GM19023 (cell line): ENCODE data around the gene OR5AU1.

Experiments
- ATAC-seq: cut with Tn5 transposase; IDR thresholded peaks from one replicate; pipeline ENCODE4 v1.9.1; 2021; ENCODE audit warnings: mild to moderate bottlenecking, moderate library complexity; ENCODE audit not compliant: unreplicated experiment

Gene OR5AU1

DNA sequence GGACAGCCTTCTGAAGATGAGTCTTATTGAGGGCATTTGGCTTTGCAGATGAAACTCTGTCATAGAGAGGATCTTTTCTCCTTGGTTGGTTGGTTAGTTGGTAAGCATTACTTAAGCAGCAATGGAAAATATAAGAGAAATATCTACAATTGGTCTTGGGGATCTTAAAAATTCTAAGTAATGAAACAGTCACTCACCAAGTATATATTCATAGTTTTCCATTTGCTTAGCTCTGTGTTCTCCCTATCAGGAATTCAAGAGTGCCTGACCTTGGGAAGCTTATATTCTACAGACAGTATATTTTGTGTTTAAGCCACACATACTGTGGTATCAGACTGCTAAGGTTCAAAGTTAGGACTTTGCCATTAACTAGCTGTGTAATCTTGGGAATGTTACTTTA lies at the start of gene OR5AU1:
Gene OR5AU1, minus strand, starts transcription at position 101 of the 400 bp plus-strand sequence. CDS start 191 bp downstream, outside the sequence.
- no peak for ATAC-seq

DNA sequence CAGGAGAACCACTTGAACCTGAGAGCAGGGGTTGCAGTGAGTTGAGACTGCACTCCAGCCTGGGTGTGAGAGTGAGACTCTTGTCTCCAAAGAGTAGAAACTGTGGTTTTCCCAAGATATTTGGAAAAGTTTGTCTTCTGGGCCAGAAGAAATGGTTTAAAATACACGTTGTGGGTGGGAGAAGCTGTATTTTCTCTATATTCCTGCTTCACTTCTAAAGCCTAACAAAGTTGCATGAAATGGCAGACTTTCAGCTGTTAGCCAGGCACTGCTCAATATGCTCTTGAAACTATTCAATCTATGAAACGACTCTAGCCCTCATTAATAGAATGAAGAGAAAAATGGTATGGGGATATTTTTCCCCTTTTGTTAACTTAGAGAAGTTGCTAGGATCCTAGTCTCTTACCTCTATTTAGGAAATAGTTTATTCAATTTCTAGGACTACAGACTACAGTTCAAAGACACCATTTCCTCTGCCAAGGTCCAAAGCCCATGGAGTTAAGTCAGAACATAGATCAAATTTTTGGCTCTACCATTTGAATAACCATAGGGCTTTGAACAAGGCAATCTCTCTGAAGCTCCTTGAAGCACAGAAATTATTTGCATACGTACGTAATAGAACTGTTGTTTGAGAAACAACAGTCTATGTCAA lies 49.3 kb upstream of the OR5AU1 start:
- ATAC-seq, result no peak

DNA sequence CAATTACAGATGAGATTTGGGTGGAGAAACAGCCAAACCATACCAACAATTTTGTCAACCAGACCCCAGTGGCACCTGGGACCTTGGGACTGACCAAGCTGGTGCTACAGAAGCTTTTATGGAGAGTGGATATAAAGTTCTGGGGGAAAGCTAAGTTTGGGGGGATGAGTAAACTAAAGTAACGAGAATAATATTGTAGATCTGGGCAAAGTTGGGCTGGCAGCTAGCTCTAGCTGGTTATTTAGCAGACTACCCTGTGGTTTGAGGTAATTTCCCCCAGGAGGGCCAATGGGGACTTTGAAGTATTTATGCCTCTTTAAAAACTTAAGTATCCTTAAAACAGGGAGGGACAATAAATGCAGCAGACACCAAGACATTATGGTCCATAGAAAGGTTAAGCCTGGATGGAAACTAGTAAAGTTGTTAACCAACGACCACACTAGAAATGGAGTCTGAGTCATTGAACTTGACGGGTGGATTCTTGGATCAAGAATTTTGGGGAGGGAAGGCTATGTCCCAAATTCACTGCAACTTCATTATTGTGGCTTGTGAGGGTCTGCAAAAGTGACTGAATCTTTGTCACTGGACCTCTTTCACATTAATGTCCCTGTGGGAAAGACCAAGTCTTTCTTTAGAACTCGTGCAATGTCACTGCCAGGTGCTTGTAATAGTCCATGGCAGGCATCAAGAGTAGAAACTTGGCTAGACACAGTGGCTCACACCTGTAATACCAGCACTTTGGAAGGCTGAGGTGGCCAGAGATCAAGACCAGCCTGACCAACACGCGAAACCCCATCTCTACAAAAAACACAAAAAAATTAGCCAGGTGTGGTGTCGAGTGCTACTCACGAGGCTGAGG lies 48.5 kb upstream of the OR5AU1 start:
- no peak for ATAC-seq

DNA sequence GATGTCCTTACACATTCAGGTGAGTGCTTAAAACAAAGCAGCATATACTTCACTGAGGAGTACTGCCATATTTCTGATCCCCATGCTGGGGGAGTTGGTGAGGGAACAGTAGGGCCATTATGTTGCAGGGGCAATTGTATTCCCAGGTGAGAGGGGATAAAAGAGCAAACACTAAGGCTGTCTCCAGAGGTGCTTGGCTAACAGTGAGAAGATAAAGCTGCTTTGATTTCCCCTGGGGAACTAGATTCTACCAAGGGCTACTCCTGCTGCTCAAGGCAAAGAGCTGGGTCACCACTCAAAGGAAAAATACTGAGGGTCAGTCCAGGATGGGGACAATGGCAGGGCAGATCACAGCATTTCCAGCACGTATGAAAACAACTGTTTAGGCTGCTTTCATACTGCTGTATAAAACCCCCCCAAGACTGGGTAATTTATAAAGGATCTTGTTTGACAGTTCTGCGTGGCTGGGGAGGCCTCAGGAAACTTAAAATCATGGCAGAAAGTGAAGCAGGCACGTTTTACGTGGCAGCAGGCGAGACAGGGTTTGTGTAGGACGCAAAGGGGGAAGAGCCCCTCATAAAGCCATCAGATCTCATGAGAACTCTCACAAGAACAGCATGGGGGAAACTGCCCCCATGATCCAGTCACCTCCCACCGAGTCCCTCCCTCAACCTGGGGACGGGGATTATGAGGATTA lies 47.8 kb upstream of the OR5AU1 start:
- ATAC-seq, result no peak

DNA sequence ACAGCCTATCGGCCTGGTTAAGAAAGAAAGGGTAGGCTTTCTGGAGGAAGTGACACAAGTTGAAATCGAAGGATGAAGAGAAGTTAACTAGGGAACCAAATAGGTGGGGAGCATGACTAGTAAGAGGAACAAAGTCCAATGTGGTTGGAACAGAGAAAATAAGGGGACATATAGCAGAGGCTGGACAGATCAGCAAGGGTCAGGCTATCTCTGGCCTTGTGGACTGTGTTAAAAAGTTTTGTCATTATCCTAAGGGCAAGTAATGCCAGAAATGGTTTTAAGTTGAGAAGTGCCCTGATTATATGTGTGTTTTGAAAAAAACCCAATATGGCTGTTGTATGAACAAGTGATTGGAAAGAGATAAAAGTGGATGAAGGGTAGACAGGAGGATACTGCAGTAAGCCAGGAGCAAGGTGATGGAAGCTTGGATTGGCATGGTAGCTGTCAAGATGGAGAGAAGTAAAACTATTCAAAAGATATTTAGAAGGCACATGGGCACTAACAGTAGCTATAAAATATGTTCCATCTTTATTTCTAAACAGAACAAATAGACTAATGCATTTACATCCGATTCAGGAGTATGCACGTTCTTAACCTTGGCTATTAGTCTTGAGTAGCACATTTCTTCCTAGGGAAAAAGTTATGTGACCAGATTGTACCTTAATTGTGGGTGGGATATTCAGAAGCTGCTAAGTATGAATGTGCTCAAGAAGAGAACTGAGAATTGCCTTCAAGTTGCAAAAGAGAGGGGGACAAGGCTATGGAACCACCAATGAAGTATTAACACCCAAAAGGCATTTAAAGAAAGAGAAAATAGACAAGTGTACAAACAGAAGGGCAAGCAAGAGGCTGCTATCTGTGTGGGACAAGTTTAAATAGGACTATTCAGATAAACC lies 46.8 kb upstream of the OR5AU1 start:
- ATAC-seq, result no peak

DNA sequence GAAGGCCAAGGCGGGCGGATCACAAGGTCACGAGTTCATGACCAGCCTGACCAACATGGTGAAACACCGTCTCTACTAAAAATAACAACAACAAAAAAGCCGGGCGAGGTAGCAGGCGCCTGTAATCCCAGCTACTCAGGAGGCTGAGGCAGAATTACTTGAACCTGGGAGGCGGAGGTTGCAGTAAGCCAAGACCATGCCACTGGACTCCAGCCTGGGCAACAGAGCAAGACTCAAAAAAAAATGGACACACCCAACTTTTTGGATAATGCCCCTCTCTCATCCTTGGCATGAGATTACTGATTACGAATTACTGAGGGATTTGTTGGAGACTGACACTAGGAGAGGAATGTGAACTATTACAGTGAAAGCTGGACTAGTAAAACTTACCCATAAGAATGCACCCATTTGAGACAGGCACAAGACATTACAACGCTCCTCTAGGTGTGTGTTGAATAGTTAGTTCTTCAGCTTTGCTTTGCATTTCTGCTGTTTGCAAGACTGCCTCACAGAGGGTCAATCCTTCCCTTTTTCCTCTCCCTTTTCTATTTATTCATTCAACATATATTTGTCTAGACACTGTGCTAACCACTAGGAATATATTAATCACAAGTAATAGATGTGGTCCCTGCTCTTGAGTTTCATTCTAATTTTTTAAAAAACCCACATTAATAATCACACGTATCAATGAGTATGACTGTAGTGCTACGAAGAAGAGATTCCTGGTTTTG lies 46.0 kb upstream of the OR5AU1 start:
- ATAC-seq, result no peak

DNA sequence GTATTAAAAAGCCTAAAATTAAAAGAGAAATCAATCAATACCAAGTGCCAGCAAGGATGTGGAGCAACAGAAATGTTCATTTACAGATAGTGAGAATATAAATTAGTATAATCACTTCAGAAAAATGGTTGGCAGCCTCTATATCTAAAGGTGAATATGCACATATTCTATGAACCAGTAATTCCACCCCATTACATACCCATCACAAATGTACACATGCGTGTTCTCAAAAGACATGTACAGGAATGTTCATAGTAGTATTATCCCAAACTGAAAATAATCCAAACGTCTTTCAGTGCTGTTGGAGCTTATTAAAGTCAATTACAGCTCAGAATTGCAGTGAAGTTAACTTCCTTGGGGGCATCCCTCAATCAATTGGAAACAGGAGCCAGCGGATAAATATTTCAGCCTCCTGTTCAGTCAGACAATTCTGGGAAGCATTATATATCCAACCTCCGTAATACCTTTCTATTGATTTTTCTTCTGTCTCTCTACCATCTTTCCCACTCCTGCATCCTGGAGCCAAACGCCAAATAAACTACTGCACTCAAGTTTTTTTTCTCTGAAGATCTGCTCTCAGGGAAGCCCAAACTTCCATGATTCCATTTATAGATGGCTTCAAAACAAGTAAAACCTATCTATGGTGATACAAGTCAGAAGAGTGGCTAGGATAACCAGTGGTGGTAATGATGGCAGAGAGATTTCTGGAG lies 45.0 kb upstream of the OR5AU1 start:
- no peak for ATAC-seq

DNA sequence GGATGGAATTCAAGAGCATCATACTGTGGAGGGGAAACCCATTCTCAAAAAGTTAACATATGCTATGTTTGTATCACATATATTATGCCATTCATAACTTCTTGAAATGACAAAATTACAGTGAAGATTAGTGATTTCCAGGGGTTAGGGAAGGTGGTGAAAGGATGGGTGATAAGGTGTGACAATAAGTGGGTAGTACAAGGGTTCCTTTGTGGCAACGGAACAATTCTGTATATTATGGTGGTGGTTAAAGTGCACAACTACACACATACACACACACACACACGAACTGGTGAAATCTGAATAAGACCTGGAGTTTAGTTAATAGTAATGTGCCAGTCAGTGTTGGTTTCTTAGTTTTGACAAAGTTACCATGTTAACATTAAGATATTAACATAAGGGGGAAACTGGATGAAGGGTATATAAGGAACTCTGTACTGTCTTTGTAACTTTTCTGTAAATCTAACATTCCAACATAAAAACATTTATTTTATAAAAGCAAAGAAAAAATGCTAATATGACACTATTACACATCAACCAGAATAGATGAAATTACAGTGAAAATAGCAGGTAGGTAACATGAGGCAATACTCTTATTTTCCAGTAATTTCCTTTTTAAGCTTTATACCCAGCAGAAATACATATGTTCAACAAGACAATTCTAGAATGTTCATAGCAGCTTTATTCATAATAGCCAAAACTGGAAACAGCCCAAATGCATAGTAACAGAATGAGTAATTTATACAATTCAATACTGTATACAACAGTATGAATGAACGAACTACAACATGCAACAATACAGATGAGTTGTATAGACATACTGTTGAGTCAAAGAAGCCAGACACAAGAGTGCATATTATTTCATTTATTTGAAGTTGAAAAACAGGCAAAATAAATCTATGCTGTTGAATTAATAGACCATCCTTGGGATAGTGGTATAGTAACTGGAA lies 44.0 kb upstream of the OR5AU1 start:
- ATAC-seq, result no peak

DNA sequence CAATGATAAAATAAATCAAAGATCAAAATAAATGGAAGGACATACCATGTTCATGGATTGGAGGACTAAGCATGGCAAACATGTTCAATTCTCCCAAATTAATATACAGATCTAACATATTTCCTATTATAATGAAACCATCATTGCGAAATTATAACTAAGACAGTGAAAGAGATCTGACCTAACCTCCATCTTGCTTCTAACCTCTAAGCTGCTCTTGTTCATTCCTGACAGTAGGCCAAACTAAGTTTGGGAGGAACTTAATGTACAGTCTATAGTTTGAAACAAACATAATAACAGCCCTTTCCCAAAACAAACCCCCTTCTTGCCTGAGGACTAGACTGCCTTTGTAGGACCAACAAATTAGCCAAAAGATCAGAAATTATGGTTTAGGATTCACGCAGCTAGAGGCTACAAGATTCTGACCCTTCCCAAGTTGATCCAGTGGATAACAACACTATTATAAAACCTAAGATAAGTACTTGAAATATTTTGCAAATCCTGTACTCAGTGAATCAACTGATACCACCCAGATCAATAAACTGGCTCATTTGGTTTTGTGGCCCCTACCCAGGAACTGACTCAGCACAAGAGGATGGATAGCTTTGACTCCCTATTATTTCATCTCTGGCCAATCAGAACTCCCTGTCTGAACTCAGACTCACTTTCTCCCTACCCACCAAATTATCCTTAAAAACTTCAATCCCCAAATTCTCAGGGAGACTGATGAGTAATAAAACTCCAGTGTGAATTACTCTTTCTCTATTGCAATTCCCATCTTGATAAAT lies 41.7 kb upstream of the OR5AU1 start:
- no peak for ATAC-seq

DNA sequence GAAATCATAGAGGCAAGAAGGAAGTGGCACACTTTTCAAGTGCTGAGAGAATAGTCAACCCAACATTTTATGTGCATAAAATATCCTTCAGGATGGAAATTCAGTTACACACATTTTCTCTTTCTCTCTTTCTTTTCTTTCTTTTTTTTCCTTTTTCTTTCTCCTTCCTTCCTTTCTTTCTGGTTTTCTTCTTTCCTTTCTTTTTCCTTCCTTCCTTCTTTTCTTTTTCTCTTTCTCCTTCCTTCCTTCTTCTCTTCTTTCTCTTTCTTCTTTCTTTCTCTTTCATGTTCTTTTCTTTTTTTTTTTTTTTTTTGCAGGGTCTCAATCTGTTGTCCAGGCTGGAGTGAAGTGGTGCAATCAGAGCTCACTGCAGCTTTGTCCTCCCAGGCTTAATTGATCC lies 38.7 kb upstream of the OR5AU1 start:
- no peak for ATAC-seq

DNA sequence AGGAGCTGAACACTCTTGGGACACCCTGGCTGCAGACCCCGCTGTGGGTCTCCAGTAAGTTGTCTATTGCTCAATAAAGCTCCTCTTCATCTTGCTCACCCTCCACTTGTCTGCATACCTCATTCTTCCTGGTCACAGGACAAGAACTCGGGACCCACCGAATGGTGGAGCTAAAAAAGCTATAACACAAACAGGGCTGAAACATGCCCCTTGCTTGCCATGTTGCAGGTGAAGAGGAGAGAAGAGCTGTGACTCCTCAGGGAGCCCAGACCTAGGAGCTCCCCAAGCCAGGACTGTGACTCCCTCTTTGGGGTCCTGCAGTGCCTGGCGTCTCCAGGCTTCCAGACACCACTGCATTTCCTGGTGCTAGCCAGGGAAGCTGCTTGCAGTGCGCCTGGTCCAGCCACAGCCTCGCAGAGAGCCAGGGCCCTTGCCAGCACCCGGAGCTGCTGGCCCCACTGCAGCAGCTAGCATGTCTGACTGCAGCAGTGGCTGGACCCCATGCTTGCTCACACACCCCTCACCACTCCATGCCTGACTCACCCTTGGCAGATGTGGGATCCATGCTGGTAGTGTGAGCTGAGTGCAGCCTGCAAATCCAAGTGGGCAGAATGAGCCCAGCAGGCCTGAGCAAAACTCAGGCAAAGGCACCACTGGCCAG lies 37.1 kb upstream of the OR5AU1 start:
- no peak for ATAC-seq

DNA sequence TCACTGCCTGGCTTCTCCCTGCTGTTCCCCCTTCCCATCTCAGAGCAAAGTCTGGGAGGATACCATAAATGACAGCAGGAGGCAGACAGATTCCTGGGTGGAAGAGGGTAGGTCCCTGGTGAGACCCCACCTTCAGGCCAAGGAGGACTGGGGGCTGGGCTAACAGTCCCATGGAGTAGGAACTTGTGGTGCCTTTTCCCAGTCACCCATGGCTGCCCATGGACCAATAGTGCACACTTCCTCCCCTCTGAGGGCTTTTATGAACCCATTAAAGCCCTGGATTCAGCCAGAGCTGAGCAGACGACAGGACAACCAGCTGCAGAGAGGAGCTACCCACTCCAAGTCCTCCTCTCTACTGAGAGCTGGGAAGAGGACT lies 36.6 kb upstream of the OR5AU1 start:
- no peak for ATAC-seq

DNA sequence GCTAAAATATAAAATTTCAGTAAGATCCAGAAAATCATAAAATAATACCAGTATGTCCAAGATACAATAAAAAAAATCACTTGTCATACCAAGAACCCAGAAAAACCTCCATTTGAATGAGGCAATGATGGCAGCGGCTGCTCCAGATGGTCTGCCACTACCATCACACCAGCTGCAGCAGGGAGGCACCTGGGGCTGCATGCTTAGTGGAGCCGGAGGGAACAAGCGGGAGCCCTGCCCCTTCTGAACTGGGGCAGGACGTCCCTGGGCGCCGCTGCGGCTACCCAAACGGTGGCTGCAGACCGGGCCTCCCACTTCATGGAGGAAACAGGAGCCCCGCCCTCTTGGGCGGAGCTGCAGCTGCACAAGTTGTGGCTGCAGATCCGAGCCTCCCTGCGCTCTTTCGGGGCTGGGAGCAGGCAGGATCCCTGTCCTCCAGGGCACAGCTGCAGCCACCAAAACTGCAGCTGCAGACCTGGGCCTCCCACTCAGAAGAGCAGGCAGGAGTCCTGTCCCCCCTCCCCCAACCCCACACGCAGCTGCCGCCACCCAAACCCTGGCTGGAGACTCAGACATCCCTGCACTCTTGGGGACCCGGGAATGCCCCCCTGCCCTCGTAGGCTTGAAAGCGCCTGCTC lies 36.1 kb upstream of the OR5AU1 start:
- peak; percentile 90 for ATAC-seq

DNA sequence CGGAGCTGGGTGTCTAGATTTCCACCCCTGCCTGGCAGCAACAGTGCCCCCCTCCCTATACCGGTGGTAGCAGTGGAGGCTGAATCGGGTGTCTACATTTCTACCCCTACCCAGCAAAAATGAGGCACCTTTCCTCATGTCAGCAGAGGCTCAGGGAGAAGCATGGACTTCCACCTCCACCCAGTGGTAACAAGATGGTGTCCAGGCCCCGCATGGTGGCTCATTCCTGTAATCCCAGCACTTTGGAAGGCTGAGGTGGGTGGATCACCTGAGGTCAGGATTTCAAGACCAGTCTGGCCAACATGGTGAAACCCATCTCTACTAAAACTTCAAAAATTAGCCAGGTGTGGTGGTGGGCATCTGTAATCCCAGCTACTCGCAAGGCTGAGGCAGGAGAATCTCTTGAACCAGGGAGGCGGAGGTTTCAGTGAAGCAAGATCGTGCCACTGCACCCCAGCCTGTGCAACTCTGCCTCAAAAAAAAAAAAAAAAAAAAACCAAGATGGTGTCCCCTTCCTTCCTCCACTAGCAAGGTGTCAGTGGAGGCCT lies 35.5 kb upstream of the OR5AU1 start:
- no peak for ATAC-seq

DNA sequence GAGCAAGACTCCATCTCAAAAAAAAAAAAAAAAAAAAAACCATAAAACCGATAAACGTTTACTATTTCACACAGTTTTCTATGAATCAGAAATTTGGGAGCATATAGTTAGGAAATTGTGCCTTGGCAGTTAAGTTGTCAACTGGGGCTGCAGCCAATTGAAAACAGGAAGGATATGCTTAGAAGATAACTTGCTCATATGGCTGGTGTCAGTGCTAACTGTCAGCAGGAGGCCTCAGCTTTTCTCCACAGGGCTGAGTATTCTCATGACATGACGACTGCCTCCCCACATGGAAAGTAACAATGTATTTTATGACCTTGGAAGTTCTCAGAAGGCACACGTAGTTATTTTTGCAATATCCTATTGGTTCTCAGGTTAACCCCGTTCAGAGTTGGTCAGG lies 29.6 kb upstream of the OR5AU1 start:
- ATAC-seq, result no peak

DNA sequence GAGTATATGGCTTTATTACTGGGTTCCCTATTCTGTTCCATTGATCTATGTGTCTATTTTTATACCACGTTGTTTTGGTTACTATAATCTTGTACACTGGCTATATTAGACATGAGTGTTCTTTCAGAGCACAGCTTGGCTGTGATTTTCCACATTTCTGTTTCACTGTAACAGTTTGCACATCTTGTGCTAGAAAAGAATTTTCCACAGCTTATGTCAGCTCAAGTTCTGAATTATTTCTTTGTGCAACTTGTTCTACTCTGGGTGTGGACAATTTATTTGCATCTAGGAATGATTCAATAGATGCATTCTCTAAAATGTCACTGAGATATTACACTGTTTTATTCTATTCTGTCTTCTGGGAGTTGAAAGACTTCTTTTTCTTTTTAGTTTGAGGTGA lies 28.4 kb upstream of the OR5AU1 start:
- no peak for ATAC-seq
